PC-3 (cell line): ENCODE data around the gene BRD3.

Experiments used
- EZH2 ChIP-seq: fragments of 300-600 bp; sonication (generic); IDR thresholded peaks from one replicate; pipeline ENCODE4 v1.6.1; 2017; ENCODE audit warnings: antibody characterized with exemption, mild to moderate bottlenecking, low read length; ENCODE audit not compliant: unreplicated experiment
- EZH2phosphoT487 ChIP-seq: fragments of 300-600 bp; sonication (generic); IDR thresholded peaks from 2 replicates; pipeline ENCODE4 v1.6.1; 2018; ENCODE audit warnings: mild to moderate bottlenecking, antibody characterized with exemption, low read length, borderline replicate concordance
- TF ChIP-seq, protein P1 (sequence below): fragments of 300-600 bp; sonication (generic); conservative IDR thresholded peaks from 2 replicates; pipeline ENCODE4 v1.5.1; 2017; ENCODE audit warnings: antibody characterized with exemption, low read depth, mild to moderate bottlenecking, low read length

DNA sequence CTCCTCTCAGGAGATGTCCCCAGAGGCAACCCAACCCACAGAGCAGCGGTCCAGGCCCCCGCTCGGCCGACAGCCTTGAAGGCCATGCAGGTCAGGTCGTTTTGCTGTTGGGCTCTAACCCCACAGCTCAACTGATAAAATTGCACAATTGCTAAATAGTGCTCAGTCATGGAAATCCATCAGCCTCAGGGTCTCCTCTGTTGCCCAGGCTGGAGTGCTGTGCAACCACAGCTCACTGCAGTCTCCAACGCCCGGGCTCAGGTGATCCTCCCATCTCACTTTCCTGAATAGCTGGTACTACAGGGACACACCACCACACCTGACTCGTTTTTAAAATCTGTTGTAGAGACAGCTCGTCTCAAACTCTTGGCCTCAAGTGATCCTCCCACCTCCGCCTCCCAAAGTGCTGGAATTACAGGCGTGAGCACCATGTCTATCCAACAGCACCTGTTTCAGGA, 24.3 kb downstream of the BRD3 start:
- TF ChIP-seq, protein P1, sequence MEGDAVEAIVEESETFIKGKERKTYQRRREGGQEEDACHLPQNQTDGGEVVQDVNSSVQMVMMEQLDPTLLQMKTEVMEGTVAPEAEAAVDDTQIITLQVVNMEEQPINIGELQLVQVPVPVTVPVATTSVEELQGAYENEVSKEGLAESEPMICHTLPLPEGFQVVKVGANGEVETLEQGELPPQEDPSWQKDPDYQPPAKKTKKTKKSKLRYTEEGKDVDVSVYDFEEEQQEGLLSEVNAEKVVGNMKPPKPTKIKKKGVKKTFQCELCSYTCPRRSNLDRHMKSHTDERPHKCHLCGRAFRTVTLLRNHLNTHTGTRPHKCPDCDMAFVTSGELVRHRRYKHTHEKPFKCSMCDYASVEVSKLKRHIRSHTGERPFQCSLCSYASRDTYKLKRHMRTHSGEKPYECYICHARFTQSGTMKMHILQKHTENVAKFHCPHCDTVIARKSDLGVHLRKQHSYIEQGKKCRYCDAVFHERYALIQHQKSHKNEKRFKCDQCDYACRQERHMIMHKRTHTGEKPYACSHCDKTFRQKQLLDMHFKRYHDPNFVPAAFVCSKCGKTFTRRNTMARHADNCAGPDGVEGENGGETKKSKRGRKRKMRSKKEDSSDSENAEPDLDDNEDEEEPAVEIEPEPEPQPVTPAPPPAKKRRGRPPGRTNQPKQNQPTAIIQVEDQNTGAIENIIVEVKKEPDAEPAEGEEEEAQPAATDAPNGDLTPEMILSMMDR: no peak
- TF ChIP-seq EZH2phosphoT487 (no peak), EZH2 (no peak)
